Fibroblast of villous mesenchyme (primary cell): ENCODE measurements around the gene VTN. TPM values are rescaled to one million over a fixed set of nuclear protein-coding genes. Genes with fewer than 3 reads are reported as not detected.

ENCODE experiments used
- DNase-seq: peaks from one replicate; pipeline ENCODE4 v3.0.0-alpha.2; 2010; ENCODE audit warnings: low read depth
- H3K4me3 ChIP-seq: 2 replicates; pipeline ENCODE4 v1.5.1; 2011; ENCODE audit warnings: low read depth, mild to moderate bottlenecking, low read length
- CTCF ChIP-seq: IDR thresholded peaks from 2 replicates; pipeline ENCODE4 v1.5.1; 2012; ENCODE audit warnings: low read depth, mild to moderate bottlenecking, low read length; ENCODE audit not compliant: insufficient read depth
- total RNA-seq: library from RNA; depleted of rRNA; stranded (reverse); fragments of >200 nt; gene quantifications from 2 replicates; pipeline ENCODE4 v1.2.3, GENCODE V29; 2012

Gene VTN
- total RNA-seq, 1 donor = 5.2 TPM

DNA sequence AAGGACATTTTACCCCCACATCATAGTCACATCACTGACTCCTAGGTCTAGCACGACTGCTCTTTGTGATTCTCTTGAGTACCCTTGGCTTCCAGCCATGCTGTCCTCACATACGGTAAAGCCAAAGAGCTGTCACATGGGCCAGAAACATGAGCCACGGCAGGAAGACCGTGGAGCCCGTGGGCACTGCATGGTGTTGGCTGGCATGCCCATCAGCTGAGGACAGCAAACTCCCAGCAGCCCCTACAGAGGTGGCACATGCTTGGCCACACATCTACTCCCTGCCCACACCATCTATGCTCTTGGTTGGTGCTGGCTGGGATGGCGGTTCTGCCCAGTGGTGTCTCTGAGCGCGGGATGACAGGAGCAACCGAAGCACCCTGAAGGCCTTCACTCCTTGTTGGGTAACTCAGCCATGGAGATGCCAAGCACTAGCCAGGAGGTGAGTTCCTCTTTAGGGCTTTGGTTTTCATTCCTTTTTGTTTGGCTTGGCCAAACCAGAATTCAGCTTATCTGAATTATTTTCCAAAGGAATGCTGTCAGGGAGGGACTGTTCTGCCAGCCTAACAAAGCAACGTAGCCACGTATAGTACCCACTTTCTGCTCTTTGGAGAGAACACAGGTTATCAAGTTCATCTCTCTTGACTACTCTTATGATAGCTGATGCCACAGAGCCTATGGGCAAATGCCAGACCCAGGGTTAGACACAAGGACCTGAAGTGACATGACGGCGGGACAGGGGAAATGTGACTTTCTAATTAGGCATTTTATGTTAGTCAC lies 24.5 kb downstream of the VTN start:
- no peak for DNase-seq
- no peak for TF ChIP-seq CTCF
- no peak overlapping the region for H3K4me3 ChIP-seq

GRCh38 chr17:28344435-28344901 lies 25.6 kb downstream of the VTN start:
- H3K4me3 ChIP-seq = no peak overlapping the region
- DNase-seq = no peak
- TF ChIP-seq CTCF = no peak

DNA sequence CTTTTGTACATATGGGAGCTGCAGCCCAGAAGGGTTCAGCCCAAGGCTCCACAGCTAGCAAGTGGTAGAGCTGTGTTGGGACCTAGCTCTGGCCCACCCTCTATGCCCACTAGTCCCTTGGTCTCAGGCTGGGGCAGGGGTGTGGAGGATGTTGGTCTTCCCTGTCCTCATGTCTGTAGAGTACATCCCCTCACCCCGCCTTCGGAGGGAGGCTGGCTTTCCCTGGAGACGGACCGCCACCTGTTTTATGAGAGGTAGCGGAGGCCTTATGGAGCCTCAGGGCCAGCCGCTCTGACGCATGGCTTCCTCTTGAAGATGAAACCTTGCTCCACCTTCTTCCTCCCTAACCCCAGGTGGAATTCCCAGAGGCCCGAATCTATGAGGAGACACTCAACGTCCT lies 26.1 kb downstream of the VTN start:
- H3K4me3 ChIP-seq = no peak overlapping the region
- no peak for DNase-seq
- TF ChIP-seq CTCF = no peak

DNA sequence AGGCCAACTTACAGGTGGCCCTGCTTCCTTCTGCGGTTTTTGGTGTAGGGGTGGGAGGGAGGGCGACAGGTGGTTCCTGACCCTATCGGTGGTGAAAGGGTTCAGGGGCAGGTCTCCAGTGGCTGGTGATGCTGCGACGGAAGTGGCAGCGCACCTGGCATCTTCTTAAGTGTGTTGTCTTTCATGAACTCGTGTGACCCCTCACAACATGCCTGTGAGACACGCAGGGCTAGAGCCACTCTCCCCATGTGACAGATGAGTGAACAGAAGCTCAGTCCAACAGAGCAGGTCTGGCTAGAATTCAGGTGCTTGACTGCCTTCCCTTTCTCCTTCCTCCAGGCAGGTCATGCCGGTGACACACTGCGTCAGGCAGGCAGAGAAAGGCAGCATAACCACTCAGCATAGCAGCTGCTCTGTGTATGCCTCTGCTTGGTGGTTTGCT lies 26.6 kb downstream of the VTN start:
- H3K4me3 ChIP-seq = no peak overlapping the region
- no peak for TF ChIP-seq CTCF
- DNase-seq = no peak

- no peak for TF ChIP-seq CTCF
- no peak for DNase-seq
- no peak overlapping the region for H3K4me3 ChIP-seq
These were observed 27.8 kb downstream of the VTN start for GRCh38 chr17:28342313-28342712.

DNA sequence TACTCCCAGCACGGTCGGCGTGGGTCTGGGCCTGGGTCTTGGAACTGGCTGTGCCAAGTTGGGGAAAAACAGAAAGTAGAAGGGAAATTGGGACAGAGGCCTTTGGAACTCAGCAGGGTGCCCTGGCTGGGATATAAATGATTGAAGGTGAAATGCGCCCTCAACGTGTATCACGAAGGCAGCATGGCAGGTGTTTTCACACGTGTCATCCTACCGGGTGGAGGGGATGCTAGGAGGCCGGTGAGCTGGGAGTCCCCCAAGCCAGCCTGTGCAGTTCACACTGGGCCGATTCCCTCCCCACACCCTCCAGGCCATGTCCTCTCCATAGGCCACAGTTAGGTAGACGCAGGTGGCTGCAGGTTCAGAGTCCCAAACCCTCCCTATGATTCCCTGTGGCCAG lies 28.6 kb downstream of the VTN start:
- TF ChIP-seq CTCF = no peak
- H3K4me3 ChIP-seq = no peak overlapping the region
- no peak for DNase-seq

DNA sequence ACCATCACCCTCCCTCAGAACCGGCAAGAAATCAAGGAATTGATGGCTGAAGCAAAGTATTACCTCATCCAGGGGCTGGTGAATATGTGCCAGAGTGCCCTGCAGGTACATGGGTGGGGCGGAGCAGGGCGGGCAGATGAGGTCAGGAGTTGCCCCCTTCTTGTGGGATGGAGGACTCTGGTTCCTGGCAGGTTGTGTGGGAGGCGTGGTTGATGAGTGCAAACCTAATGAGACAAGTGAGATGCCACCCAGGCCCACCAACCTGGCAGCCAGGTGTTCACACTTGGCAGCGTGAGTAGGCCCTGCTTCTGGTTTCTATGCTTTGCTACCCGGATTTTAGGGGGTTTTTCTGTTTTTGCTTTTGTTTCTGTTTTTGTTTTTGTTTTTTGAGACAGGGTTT lies 29.7 kb downstream of the VTN start:
- no peak for DNase-seq
- TF ChIP-seq CTCF = no peak
- H3K4me3 ChIP-seq = no peak overlapping the region
